Thymus (tissue), 11 donors: ENCODE measurements around the gene CCNH. TPM values are rescaled to one million over a fixed set of nuclear protein-coding genes. Genes with fewer than 3 reads are reported as not detected.

Experiments used
- DNase-seq, 9 donors: peaks; one replicate each; pipeline ENCODE4 v3.0.0-alpha.2; 2013; ENCODE audit warnings: low spot score in 9 of 9, low read depth in 6 of 9, missing footprints in 1 of 9
- H3K27ac ChIP-seq, 2 donors: one replicate each; pipeline ENCODE4 v1.5.1; 2013; ENCODE audit warnings: control low read depth in 1 of 2, low read depth in 1 of 2, low read length in 1 of 2, mild to moderate bottlenecking in 1 of 2, moderate library complexity in 1 of 2
- H3K27me3 ChIP-seq, 2 donors: one replicate each; pipeline ENCODE4 v1.5.1; 2013; ENCODE audit warnings: low read length in 1 of 2; ENCODE audit not compliant: control insufficient read depth in 2 of 2, insufficient read depth in 1 of 2
- H3K36me3 ChIP-seq, 2 donors: one replicate each; pipeline ENCODE4 v1.5.1; 2013; ENCODE audit warnings: low read length in 1 of 2, mild to moderate bottlenecking in 1 of 2, moderate library complexity in 1 of 2; ENCODE audit not compliant: control insufficient read depth in 2 of 2, insufficient read depth in 2 of 2
- H3K4me1 ChIP-seq, 2 donors: one replicate each; pipeline ENCODE4 v1.5.1; 2013; ENCODE audit warnings: low read length in 2 of 2; ENCODE audit not compliant: control insufficient read depth in 2 of 2, insufficient read depth in 2 of 2
- H3K4me3 ChIP-seq, 2 donors: one replicate each; pipeline ENCODE4 v1.5.1; 2013; ENCODE audit warnings: low read length in 2 of 2, control low read depth in 1 of 2, mild to moderate bottlenecking in 1 of 2
- H3K9me3 ChIP-seq, 2 donors: one replicate each; pipeline ENCODE4 v1.5.1; 2013; ENCODE audit warnings: low read length in 1 of 2, mild to moderate bottlenecking in 1 of 2; ENCODE audit not compliant: control insufficient read depth in 2 of 2, insufficient read depth in 1 of 2
- WGBS: extraction: QIAGEN DNeasy Blood & Tissue Kit; methylation state at CpG from one replicate; pipeline ENCODE4 v1.1.7; 2013; 5-methylcytosine and 5-hydroxymethylcytosine counted together
- polyA plus RNA-seq: library from polyadenylated mRNA; stranded (reverse); fragments of 200-250 nt; gene quantifications from one replicate; pipeline ENCODE4 v1.2.3, GENCODE V29; 2013
- total RNA-seq: library from RNA; stranded (reverse); fragments of 120-200 nt; gene quantifications from one replicate; pipeline ENCODE4 v1.2.4, GENCODE V29; 2013
- donor health status: healthy.

The CCNH gene
- total and polyA plus RNA-seq, 2 donors, result 71.3 to 96.7 TPM

GRCh38 chr5:87361536-87362213, 51.1 kb downstream of the CCNH start:
- peaks cover 0 to 21% of the 10 kb centered on the region in 2 donors for H3K36me3 ChIP-seq
- WGBS, result 98% methylated on average over 1 of the region's 1 CpG

DNA sequence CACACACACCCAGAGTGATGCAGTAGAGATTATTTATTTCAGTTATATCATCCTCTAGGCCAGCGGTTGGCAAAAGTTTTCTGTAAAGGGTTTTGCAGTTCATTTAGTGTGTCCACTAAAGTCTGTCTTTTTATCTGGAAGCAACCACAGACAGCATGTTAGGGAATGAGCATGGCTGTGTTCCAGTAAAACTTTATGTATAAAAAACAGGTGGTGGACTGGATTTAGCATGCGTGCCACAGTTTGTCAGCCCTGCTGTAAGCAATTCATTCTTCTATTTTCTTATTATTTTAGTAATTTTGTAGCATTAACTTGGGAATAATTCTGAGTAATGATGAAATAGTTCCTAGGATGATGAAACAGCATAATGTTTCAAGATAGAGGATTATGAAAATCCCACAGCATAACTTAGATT, 51.7 kb downstream of the CCNH start:
- Histone ChIP-seq H3K4me3 (no peak overlapping the region), H3K27ac (no peak overlapping the region), H3K9me3 (no peaks in the 10 kb centered on the region), H3K4me1 (no peaks in the 10 kb centered on the region), H3K36me3 (peaks cover 0 to 22% of the 10 kb centered on the region in 2 donors), H3K27me3 (no peaks in the 10 kb centered on the region)
- DNase-seq, result no peak
- WGBS, result 98% methylated on average over 2 of the region's 2 CpGs

More at GRCh38 chr5:87361536-87362213, 51.1 kb downstream of the CCNH start:
- H3K27ac ChIP-seq, result no peak overlapping the region
- H3K4me1 ChIP-seq, result no peaks in the 10 kb centered on the region
- H3K27me3 ChIP-seq, result no peaks in the 10 kb centered on the region
- no peak for DNase-seq
- H3K4me3 ChIP-seq, result no peak overlapping the region
- no peaks in the 10 kb centered on the region for H3K9me3 ChIP-seq

- 99% methylated on average over 11 of the region's 11 CpGs for WGBS
- Histone ChIP-seq H3K4me3 (no peak overlapping the region), H3K27me3 (no peaks in the 10 kb centered on the region), H3K4me1 (no peaks in the 10 kb centered on the region), H3K36me3 (peaks cover 7 to 28% of the 10 kb centered on the region in 2 donors), H3K9me3 (no peaks in the 10 kb centered on the region), H3K27ac (no peak overlapping the region)
- no peak for DNase-seq
Measured at GRCh38 chr5:87360132-87360531, 52.6 kb downstream of the CCNH start.

- 97% methylated on average over 2 of the region's 2 CpGs for WGBS
- Histone ChIP-seq H3K9me3 (no peaks in the 10 kb centered on the region), H3K4me1 (no peaks in the 10 kb centered on the region), H3K4me3 (no peak overlapping the region), H3K27me3 (no peaks in the 10 kb centered on the region), H3K36me3 (peaks cover 14 to 34% of the 10 kb centered on the region in 2 donors), H3K27ac (no peak overlapping the region)
- DNase-seq, result no peak
Measured at GRCh38 chr5:87359106-87359505, 53.6 kb downstream of the CCNH start.

GRCh38 chr5:87354496-87354895, 58.2 kb downstream of the CCNH start:
- H3K4me1 ChIP-seq, result no peaks in the 10 kb centered on the region
- H3K4me3 ChIP-seq, result no peak overlapping the region
- WGBS, result 99% methylated on average over 1 of the region's 1 CpG
- H3K9me3 ChIP-seq, result no peaks in the 10 kb centered on the region
- peaks cover 21 to 29% of the 10 kb centered on the region in 2 donors for H3K36me3 ChIP-seq
- no peaks in the 10 kb centered on the region for H3K27me3 ChIP-seq
- DNase-seq, result no peak
- no peak overlapping the region for H3K27ac ChIP-seq

DNA sequence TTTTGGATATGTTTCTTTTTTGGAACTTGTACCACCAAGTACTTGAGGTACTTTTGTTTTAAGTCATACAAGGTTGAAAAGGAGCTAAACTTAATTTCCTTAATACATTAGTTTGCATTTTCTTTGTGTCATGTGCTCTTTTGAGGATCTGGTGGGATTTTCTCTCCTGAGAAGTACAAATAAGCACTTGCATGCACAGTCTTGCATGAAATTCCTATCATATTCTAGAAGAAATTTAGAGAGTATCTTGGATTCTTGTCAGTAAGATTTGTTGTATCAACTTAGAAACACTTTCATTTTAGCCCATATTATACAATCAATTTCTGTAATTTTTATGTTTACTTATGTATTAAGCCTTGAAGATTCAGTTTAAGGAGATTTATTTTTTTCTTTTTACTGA, 64.9 kb downstream of the CCNH start:
- H3K4me3 ChIP-seq, result no peak overlapping the region
- H3K4me1 ChIP-seq, result no peaks in the 10 kb centered on the region
- H3K27me3 ChIP-seq, result no peaks in the 10 kb centered on the region
- no peak overlapping the region for H3K27ac ChIP-seq
- H3K9me3 ChIP-seq, result no peaks in the 10 kb centered on the region
- peaks cover 0 to 22% of the 10 kb centered on the region in 2 donors for H3K36me3 ChIP-seq
- no peak for DNase-seq

- no peaks in the 10 kb centered on the region for H3K27me3 ChIP-seq
- no peak overlapping the region for H3K27ac ChIP-seq
- 94% methylated on average over 1 of the region's 1 CpG for WGBS
- H3K4me1 ChIP-seq, result no peaks in the 10 kb centered on the region
- H3K36me3 ChIP-seq, result peaks cover 0 to 24% of the 10 kb centered on the region in 2 donors
- H3K9me3 ChIP-seq, result no peaks in the 10 kb centered on the region
- no peak overlapping the region for H3K4me3 ChIP-seq
- no peak for DNase-seq
Measured at GRCh38 chr5:87347272-87347671, 65.5 kb downstream of the CCNH start.

Other genes starting within 250 kb of the CCNH start
- gene RASA1, start 145.0 kb downstream of the CCNH start, total RNA-seq, result 21.8 TPM
- gene RASA1, start 145.0 kb downstream of the CCNH start, polyA plus RNA-seq, result 29.6 TPM